GM12878 (cell line): ENCODE results near the gene MARCHF10. TPM values are rescaled to one million over a fixed set of nuclear protein-coding genes. Genes with fewer than 3 reads are reported as not detected.

ENCODE experiments used
- ATF3 ChIP-seq: IDR thresholded peaks from 2 replicates; pipeline ENCODE4 v1.6.1; 2011; ENCODE audit warnings: low read depth, mild to moderate bottlenecking, low read length, moderate library complexity, borderline replicate concordance; ENCODE audit errors: extremely low read depth
- BHLHE40 ChIP-seq, 2 experiments: fragments of 450-650 bp in 1 of 2; IDR thresholded peaks; 2 replicates each; pipeline ENCODE4 v1.6.1; 2011 to 2017; ENCODE audit warnings: low read depth in 2 of 2, borderline replicate concordance in 1 of 2, improper control_type of control experiment in 1 of 2, low read length in 1 of 2, mild to moderate bottlenecking in 1 of 2
- CHD2 ChIP-seq: IDR thresholded peaks from 2 replicates; pipeline ENCODE4 v1.6.1; 2011; ENCODE audit warnings: low read depth, low read length, improper control_type of control experiment, borderline replicate concordance
- CREB1 ChIP-seq: IDR thresholded peaks from 2 replicates; pipeline ENCODE4 v1.6.1; 2012; ENCODE audit warnings: low read depth, mild to moderate bottlenecking, inconsistent platforms
- CUX1 ChIP-seq: IDR thresholded peaks from 2 replicates; pipeline ENCODE4 v1.6.1; 2012; ENCODE audit warnings: improper control_type of control experiment, low read depth, low read length; ENCODE audit not compliant: insufficient replicate concordance
- E2F4 ChIP-seq: IDR thresholded peaks from 2 replicates; pipeline ENCODE4 v1.6.1; 2012; ENCODE audit warnings: low read depth, low read length, improper control_type of control experiment
- ESRRA ChIP-seq: IDR thresholded peaks from 2 replicates; pipeline ENCODE4 v1.6.1; 2012; ENCODE audit warnings: mild to moderate bottlenecking, low read length, improper control_type of control experiment
- EZH2 ChIP-seq: IDR thresholded peaks from 2 replicates; pipeline ENCODE4 v1.6.1; 2012; ENCODE audit warnings: low read depth, mild to moderate bottlenecking, control low read depth, inconsistent platforms, low read length, borderline replicate concordance; ENCODE audit not compliant: control insufficient read depth
- FOS ChIP-seq: IDR thresholded peaks from 3 replicates; pipeline ENCODE4 v1.6.1; 2011; ENCODE audit warnings: borderline replicate concordance; ENCODE audit not compliant: insufficient read length; ENCODE audit errors: extremely low read depth
- FOXM1 ChIP-seq: IDR thresholded peaks from 2 replicates; pipeline ENCODE4 v1.6.1; 2012; ENCODE audit warnings: low read depth, mild to moderate bottlenecking, inconsistent platforms, low read length, moderate library complexity
- IKZF1 ChIP-seq: fragments of 450-650 bp; conservative IDR thresholded peaks from 2 replicates; pipeline ENCODE4 v1.6.1; 2017; ENCODE audit warnings: antibody characterized with exemption, mild to moderate bottlenecking
- IRF4 ChIP-seq: IDR thresholded peaks from 2 replicates; pipeline ENCODE4 v1.6.1; 2011; ENCODE audit warnings: low read depth, low read length
- MYC ChIP-seq: IDR thresholded peaks from 2 replicates; pipeline ENCODE4 v1.6.1; 2011; ENCODE audit warnings: mild to moderate bottlenecking, low read length, moderate library complexity, inconsistent platforms; ENCODE audit not compliant: insufficient read depth, insufficient replicate concordance, insufficient read length, severe bottlenecking
- NFIC ChIP-seq: IDR thresholded peaks from 2 replicates; pipeline ENCODE4 v1.6.1; 2012; ENCODE audit warnings: low read depth, mild to moderate bottlenecking, inconsistent platforms, low read length, moderate library complexity
- PAX5 ChIP-seq: IDR thresholded peaks from 2 replicates; pipeline ENCODE4 v1.6.1; 2011; ENCODE audit warnings: low read depth, low read length, borderline replicate concordance
- PAX8 ChIP-seq: fragments of 450-650 bp; IDR thresholded peaks from 2 replicates; pipeline ENCODE4 v1.6.1; 2017; ENCODE audit warnings: mild to moderate bottlenecking, moderate library complexity
- PKNOX1 ChIP-seq: fragments of 450-650 bp; IDR thresholded peaks from 2 replicates; pipeline ENCODE4 v1.6.1; 2016; ENCODE audit warnings: mild to moderate bottlenecking
- POU2F2 ChIP-seq: IDR thresholded peaks from 3 replicates; pipeline ENCODE4 v1.6.1; 2011; ENCODE audit warnings: low read depth, mild to moderate bottlenecking, low read length, borderline replicate concordance
- RAD51 ChIP-seq: fragments of 450-650 bp; IDR thresholded peaks from 2 replicates; pipeline ENCODE4 v1.6.1; 2016; ENCODE audit warnings: moderate library complexity, mild to moderate bottlenecking, inconsistent platforms
- WRNIP1 ChIP-seq: IDR thresholded peaks from 2 replicates; pipeline ENCODE4 v1.6.1; 2011; ENCODE audit warnings: low read depth, low read length, improper control_type of control experiment, borderline replicate concordance
- ZNF217 ChIP-seq: fragments of 450-650 bp; IDR thresholded peaks from 2 replicates; pipeline ENCODE4 v1.6.1; 2017; ENCODE audit warnings: antibody characterized with exemption, mild to moderate bottlenecking
- ZZZ3 ChIP-seq: IDR thresholded peaks from 2 replicates; pipeline ENCODE4 v1.6.1; 2011; ENCODE audit warnings: low read depth; ENCODE audit not compliant: control insufficient read depth, insufficient read length
- polyA plus RNA-seq, 11 experiments: library from polyadenylated mRNA; depleted of rRNA in 4 of 11; unstranded in 6 of 11; stranded (reverse) in 5 of 11; fragments of >200 nt; fragmentation: Nextera tagmentation in 4 of 11; fragmentation: Illumina TruSeq in 1 of 11; extraction: Ambion mirVana in 4 of 11; extraction: Trizol in 1 of 11; gene quantifications; 1 replicate in 1 of 11; 2 replicates in 10 of 11; pipeline versions ENCODE4 v1.2.1 to v1.2.3, GENCODE V29; 2011 to 2016; ENCODE audit warnings: inconsistent platforms in 2 of 11, missing spikeins in 2 of 11, low read depth in 1 of 11
- total RNA-seq, 4 experiments: library from RNA; depleted of rRNA in 3 of 4; stranded (reverse); fragments of >200 nt in 3 of 4; fragmentation: Illumina TruSeq in 1 of 4; extraction: Trizol in 1 of 4; gene quantifications; 2 replicates each; pipeline versions ENCODE4 v1.2.1 to v1.2.3, GENCODE V29; 2013 to 2021

The MARCHF10 gene
- total and polyA plus RNA-seq, 10 of the 15 experiments (the other 5 are each of a cell fraction or from before 2014, with no cell fraction given) = 0.11 to 0.24 TPM; not detected in 8

- TF ChIP-seq ZNF217 (peak; percentile 99), CREB1 (peak; percentile 58), MYC (no peak), CHD2 (no peak; the same call in 1 of the 2 replicates), RAD51 (no peak), E2F4 (no peak), NFIC (peak; percentile 88), BHLHE40 (IDR thresholded peaks at IDR 0.05; ENCODE audit: borderline replicate concordance in 1 of 2, low read depth in 2 of 2, low read length in 1 of 2) (peak; percentile 63 to 78; a peak in 3 of 4 replicates), EZH2 (no peak), POU2F2 (peak; percentile 54; the same call in 1 of the 3 replicates), FOS (no peak), IKZF1 (peak; percentile 96), FOXM1 (peak; percentile 85), WRNIP1 (no peak), CUX1 (no peak), ATF3 (no peak), PAX8 (no peak), ESRRA (no peak), IRF4 (peak; percentile 99), ZZZ3 (no peak), PKNOX1 (0 out of 2 replicates have a peak, but pooled peaks have one; percentile 8), PAX5 (peak; percentile 91)
These were observed 154.9 kb downstream of the MARCHF10 start (continued) for GRCh38 chr17:62653002-62653825.
